ENCODE measurements around the gene GRM8.
"Not testable (repeated sequence)": the region's sequence is repeated elsewhere in the genome, so short reads cannot be mapped to it uniquely, and the experiment has no call there.

The GRM8 gene

GRCh38 chr7:126924477-126924876, 328.3 kb downstream of the GRM8 start:
- DNase-seq (ENCODE audit: low read depth, low spot score) = no peak

DNA sequence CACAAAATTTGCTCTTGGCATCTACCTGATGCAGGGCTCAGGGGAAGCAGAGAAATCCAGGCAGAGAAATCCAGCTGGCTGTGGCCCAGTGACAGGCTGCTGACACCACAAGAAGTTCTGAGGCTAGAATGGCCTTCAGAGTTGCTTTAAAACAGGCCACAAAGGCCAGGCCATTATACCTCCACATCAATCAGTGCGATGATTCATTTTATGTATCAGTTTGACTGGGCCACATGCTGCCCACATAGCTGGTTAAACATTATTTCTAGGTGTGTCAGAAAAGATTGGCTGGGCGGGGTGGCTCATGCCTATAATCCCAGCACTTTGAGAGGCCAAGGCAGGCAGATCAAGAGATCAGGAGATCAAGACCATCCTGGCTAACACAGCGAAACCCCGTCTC, 341.1 kb downstream of the GRM8 start:
- peak; percentile 27 for DNase-seq (ENCODE audit: low read depth, low spot score)

DNA sequence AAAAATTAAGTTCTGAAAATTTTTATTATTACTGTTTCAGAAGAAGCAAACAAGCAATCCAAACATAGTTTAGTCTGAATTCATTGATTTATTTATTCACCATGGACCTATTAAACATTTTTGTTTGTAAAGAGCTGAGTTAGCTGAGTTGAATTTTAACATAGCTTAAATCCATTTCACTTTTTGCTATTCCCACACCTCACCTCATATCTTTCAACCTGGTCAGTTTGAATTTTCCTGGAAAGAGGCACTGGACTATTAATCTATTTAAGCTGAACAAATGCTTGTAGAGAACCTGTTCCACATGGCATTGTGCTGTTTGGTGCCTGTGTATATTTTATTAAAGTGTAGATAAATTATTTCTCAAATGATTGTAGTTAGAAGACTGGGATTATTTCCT, 344.2 kb downstream of the GRM8 start:
- DNase-seq (ENCODE audit: low read depth, low spot score) = not testable (repeated sequence)

DNA sequence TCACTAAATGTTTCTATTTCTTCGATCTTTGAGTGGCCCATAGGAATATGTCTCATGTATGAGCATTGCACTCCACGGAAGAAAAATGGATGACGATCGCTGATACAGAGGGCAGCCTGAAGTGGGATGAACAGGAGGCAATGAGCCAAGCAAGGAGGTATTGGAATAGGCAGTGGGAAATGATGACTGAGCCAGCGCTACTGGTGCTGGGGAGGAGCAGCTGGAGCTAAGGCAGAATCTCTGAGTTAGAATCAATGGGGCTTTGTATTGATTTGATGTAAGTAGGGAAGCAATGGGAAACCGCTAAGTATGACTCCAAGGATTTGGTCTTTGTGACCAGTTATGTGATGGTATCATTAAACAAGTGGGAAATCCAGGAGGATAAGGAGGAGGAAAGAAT, 345.1 kb downstream of the GRM8 start:
- DNase-seq (ENCODE audit: low read depth, low spot score) = not testable (repeated sequence)

GRCh38 chr7:126905255-126905654, 347.5 kb downstream of the GRM8 start:
- not testable (repeated sequence) for DNase-seq (ENCODE audit: low read depth, low spot score)

DNA sequence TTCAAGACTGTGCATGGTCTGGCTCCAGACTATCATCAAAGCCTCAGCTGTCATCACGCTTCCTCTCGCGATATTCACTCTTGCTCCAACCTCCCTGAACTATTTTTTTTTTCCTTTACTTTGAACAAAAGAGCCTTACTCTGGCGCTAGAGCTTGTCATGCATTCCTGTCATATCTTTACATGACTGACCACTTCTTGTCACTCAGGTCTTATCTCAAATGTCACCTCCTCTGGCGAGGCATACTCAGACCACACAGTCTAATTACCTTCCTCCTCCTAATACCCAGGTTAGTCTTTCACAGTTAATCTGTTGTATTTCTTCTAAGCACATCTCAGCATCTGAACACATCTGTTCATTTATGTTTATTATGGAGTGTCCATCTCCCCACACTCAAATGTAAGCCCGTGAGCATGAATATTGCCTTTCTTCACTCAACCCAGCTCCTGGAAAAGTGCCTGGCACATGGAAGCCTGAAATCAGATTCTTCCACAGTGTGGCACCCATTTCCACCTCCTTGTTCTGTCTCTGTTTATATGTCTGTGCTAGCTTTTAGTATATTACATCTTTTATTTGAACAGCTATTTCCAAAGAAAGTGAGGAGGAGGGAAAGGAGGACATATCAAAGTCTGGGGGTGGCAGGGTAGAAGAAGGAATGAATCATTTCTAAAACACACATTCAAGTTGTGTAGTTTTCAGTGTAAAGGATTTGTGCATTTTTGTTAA, 351.5 kb downstream of the GRM8 start:
- not testable (repeated sequence) for DNase-seq (ENCODE audit: low read depth, low spot score)

DNA sequence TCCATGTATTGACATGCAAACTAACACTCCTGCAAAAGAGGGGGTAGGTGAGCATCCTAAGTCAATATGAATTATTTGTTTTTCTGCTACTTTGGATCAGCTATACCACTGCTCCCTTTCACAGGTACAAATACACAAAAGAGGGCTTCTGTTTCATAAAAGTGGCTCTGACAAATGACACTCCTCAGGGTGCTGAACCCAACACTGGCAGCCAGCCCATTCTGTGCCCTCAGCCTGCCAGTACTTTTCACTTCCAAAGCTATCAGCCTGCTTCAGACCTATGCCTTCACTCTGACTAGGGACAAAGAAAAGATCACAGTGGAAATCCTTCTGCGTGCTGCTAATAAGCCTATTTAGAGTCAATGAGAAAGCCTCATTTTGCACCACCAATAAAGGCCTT, 364.8 kb downstream of the GRM8 start:
- DNase-seq (ENCODE audit: low read depth, low spot score) = peak; percentile 2

DNA sequence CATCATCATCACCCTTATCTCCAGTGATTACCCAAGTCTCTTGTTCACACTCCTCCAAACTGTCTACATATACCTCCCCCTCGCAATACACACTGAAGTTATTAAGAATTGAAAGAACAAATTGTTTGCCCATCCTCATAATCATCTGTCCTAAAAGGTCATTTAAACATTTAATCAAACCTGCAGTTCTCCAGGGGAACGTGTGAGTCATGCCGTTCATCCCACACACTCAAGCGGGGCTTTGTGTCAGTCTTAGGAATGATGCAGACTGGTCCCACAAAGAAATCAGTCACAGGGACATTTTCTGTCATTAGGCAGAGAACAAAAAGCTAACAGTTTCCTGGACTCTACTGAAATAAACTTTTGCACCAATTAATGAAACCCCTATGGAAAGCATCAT, 365.2 kb downstream of the GRM8 start:
- DNase-seq (ENCODE audit: low read depth, low spot score) = peak; percentile 12

DNA sequence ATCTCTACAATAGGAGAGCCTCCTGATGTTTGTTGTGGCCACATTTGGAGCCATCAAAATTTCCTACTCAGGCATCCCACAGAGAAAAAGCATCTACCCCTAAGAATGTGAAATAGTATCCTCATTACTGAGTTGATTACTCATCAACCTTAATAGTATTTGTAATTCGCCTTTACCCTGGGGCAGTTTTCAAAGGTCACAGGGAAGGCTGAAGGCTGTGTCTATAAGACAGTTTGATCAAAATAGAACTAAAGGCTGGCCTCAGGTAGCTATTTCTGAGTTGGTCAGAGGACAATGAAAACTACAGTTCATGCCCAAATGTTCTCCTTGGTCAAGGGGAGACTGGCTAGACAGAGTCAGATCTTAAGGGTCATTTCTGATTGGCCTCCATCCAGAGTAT, 370.0 kb downstream of the GRM8 start:
- DNase-seq (ENCODE audit: low read depth, low spot score) = not testable (repeated sequence)

DNA sequence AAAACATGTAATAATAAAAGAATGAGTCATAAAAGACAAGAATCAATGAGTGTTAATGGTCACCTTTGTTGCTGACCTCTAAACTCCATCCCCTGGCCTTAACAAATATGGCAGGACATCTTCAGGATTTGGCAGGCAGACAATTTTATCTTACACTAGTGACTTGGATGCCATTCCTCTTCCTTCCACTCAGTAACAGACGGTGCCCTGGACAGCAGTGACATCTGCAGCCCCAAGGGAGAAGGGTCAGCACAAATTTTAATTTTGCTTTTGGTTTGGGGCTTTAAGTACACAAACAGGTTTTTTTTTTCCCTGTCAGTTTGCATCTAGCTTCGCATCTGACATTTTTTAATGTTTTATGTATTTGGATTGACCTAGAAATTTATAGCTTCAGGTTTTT, 370.8 kb downstream of the GRM8 start:
- not testable (repeated sequence) for DNase-seq (ENCODE audit: low read depth, low spot score)

DNA sequence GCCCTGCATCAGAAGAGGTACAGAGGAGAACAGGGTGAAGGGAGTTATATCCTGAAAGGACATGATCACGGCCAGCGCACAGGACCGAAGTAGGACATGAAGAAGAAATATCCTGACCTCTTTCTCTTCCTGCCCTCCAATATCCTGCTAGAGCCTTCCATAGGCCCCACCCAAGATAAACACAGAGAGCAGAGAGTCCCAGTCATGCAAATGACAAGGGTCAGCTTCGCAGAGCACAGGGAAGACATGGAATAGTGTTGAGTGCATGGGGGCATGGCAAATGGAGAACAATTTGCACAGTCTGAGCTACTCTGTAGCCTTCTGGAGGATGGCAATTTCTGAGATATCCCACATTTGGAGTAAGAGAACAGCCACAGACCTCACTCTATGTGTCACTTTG, 371.4 kb downstream of the GRM8 start:
- no peak for DNase-seq (ENCODE audit: low read depth, low spot score)

- not testable (repeated sequence) for DNase-seq (ENCODE audit: low read depth, low spot score)
Observed at GRCh38 chr7:126876536-126876935, 376.2 kb downstream of the GRM8 start.

- DNase-seq (ENCODE audit: low read depth, low spot score) = peak; percentile 25
Observed at GRCh38 chr7:126856691-126857291, 395.9 kb downstream of the GRM8 start.

GRCh38 chr7:126845331-126845730, 407.4 kb downstream of the GRM8 start:
- DNase-seq (ENCODE audit: low read depth, low spot score) = no peak

DNA sequence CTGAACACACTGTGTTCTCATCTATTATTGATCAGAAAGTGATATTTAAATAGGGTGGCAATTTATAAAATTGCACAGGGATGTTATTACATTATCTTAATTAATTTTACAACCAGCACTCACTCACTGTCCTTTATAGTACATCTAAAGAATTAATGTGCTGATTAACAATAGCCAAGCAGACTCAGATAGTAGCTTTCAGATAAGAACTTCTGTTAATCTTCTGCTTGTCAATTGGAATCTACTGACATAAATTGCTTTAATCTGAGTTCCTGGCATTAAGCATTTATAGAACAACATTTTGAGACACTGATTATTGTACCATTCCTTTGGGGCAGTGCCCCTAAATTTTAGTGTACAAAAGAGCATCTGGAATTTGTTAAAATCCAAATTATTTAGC, 408.9 kb downstream of the GRM8 start:
- no peak for DNase-seq (ENCODE audit: low read depth, low spot score)

GRCh38 chr7:126843336-126843735, 409.4 kb downstream of the GRM8 start:
- no peak for DNase-seq (ENCODE audit: low read depth, low spot score)

DNA sequence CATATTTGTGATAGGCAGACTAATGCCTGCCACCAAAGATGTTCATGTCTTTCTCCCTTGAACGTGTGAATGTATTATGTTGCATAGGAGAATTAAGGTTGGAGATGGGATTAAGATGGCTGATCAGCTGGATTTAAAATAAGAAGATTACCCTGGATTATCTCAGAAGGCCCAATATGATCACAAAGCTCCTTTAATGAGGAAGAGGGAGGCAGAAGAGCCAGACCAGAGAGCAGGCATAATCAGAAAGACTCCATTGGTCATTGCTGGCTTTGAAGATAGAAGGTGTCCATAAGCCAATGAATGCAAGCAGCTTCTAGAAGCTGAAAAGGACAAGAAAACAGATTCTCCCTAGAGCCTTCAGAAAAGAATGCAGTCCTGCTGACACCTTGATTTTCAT, 410.3 kb downstream of the GRM8 start:
- DNase-seq (ENCODE audit: low read depth, low spot score) = no peak

- no peak for DNase-seq (ENCODE audit: low read depth, low spot score)
Observed at GRCh38 chr7:126840869-126841268, 411.9 kb downstream of the GRM8 start.

GRCh38 chr7:126839624-126840023, 413.1 kb downstream of the GRM8 start:
- no peak for DNase-seq (ENCODE audit: low read depth, low spot score)

GRCh38 chr7:126838194-126838593, 414.5 kb downstream of the GRM8 start:
- no peak for DNase-seq (ENCODE audit: low read depth, low spot score)

DNA sequence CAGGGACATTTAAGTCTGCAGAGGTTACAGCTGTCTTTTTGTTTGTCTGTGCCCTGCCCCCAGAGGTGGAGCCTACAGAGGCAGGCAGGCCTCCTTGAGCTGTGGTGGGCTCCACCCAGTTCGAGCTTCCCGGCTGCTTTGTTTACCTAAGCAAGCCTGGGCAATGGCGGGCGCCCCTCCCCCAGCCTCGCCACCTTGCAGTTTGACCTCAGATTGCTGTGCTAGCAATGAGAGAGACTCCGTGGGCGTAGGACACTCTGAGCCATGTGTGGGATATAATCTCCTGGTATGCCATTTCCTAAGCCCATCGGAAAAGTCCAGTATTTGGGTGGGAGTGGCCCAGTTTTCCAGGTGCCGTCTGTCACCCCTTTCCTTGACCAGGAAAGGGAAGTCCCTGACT, 421.5 kb downstream of the GRM8 start:
- not testable (repeated sequence) for DNase-seq (ENCODE audit: low read depth, low spot score)

DNA sequence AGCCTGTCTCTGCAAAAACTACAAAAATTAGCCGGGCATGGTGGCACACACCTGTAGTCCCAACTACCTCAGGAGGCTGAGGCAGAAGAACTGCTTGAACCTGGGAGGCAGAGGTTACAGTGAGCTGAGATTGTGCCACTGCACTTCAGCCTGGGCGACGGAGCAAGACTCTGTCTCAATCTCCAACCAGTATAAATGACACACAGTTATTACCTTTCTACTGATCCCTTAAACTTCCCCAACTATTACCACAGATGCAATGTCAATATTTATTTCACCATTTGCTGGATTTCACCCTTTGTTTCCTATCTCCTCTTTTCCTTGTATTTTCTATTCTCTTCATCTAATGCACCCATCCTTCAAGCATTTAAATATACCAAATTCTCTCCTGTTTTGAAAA, 431.8 kb downstream of the GRM8 start:
- no peak for DNase-seq (ENCODE audit: low read depth, low spot score)

GRCh38 chr7:126819197-126819484, 433.6 kb downstream of the GRM8 start:
- no peak for DNase-seq (ENCODE audit: low read depth, low spot score)

Measured in astrocyte of the hippocampus (primary cell).